Brain microvascular endothelial cell (primary cell): ENCODE results near the gene ANKRD12.

Experiments used
- DNase-seq: peaks from one replicate; pipeline ENCODE4 v3.0.0-alpha.2; 2020
- H3K27ac ChIP-seq: fragments of 250-450 bp; sonication (Bioruptor Pico); 2 replicates; pipeline ENCODE4 v1.5.1; 2020; ENCODE audit warnings: mild to moderate bottlenecking, moderate library complexity
- H3K27me3 ChIP-seq: fragments of 250-450 bp; sonication (Bioruptor Pico); replicated peaks from 2 replicates; pipeline ENCODE4 v1.5.1; 2020; ENCODE audit warnings: mild to moderate bottlenecking
- H3K36me3 ChIP-seq: fragments of 250-450 bp; sonication (Bioruptor Pico); replicated peaks from 2 replicates; pipeline ENCODE4 v1.5.1; 2020; ENCODE audit warnings: mild to moderate bottlenecking
- H3K4me3 ChIP-seq: 2 replicates; pipeline ENCODE4 v1.5.1; 2011; ENCODE audit warnings: low read depth, mild to moderate bottlenecking, control low read depth, low read length, moderate library complexity
- CTCF ChIP-seq: IDR thresholded peaks from 2 replicates; pipeline ENCODE4 v1.5.1; 2011; ENCODE audit warnings: low read depth, mild to moderate bottlenecking, moderate library complexity, low read length, control low read depth, inconsistent platforms; ENCODE audit errors: missing control alignments
- in situ Hi-C: cut with HindIII; loops from 2 replicates; pipeline ENCODE4 v1.10.0; 2017; ENCODE audit warnings: low sequenced_read_pairs, low pct_ligation_motif_present

The ANKRD12 gene

DNA sequence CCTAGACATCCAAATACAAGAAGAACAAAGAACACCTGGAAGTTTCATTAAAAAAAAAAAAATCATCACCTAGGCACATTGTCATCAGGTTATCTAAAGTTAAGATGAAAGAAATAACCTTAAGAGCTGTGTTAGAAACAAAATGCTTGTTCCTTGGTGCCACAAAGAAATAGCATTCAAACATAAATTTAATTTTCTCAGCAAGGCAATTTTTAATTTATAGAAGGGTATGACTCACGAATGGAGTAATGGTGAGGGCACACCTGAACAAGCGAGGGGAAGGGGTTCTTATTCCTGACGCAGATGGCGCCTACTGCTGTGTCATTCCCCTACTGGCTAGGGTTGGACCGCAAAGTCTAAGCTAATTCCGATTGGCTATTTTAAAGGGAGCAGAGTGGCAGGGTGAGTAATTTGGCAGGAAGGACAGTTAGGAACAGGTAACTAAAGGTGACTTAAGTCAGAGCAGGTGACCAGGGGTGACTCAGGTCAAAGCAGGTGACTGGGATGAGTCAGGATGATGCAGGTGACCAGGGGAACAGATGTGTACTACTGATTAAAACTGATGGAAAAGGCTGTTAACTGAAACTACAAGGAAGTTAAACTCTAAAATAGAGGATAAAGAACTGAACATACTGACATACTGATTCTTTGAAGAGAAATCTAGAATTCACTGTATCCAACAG is 167.9 kb downstream of the ANKRD12 start:
- no peak for TF ChIP-seq CTCF
- Histone ChIP-seq H3K4me3 (no peak overlapping the region), H3K36me3 (no peaks in the 10 kb centered on the region), H3K27ac (no peak overlapping the region), H3K27me3 (no peaks in the 10 kb centered on the region)
- no peak for DNase-seq
- in situ Hi-C loops = no loop called here

GRCh38 chr18:9319333-9319732 is 182.8 kb downstream of the ANKRD12 start:
- no peaks in the 10 kb centered on the region for H3K27me3 ChIP-seq
- no peak for DNase-seq
- in situ Hi-C loops = no loop called here
- H3K4me3 ChIP-seq = no peak overlapping the region
- no peaks in the 10 kb centered on the region for H3K36me3 ChIP-seq
- no peak for TF ChIP-seq CTCF
- H3K27ac ChIP-seq = no peak overlapping the region

GRCh38 chr18:9321017-9321452 is 184.5 kb downstream of the ANKRD12 start:
- DNase-seq = no peak
- Histone ChIP-seq H3K27me3 (no peaks in the 10 kb centered on the region), H3K36me3 (no peaks in the 10 kb centered on the region), H3K4me3 (no peak overlapping the region), H3K27ac (no peak overlapping the region)
- in situ Hi-C loops = no loop called here
- TF ChIP-seq CTCF = no peak

GRCh38 chr18:9321736-9322135 is 185.2 kb downstream of the ANKRD12 start:
- no peak for DNase-seq
- Histone ChIP-seq H3K27me3 (no peaks in the 10 kb centered on the region), H3K27ac (no peak overlapping the region), H3K4me3 (no peak overlapping the region), H3K36me3 (no peaks in the 10 kb centered on the region)
- in situ Hi-C loops = no loop called here
- no peak for TF ChIP-seq CTCF

DNA sequence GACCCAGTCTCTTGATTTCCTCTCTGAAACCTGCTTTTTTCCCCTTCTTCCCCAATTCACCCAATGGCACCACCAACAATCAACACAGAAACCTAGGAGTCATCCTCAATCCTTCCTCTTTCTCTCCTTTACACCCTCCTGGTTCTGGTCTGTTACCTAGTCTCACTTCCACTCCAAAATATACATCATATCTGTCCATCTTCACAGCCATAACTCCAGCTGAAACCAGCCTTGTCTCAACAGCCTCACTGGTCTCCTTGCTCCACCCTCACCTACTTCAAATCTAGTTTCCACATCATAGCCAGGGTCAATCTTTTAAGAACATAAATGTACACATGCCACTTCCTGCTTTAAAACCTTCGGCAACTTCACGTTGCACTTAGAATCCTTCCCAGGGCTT is 186.2 kb downstream of the ANKRD12 start:
- in situ Hi-C loops = no loop called here
- Histone ChIP-seq H3K4me3 (no peak overlapping the region), H3K27me3 (no peaks in the 10 kb centered on the region), H3K27ac (no peak overlapping the region), H3K36me3 (no peaks in the 10 kb centered on the region)
- no peak for TF ChIP-seq CTCF
- no peak for DNase-seq
